Measurements from ENCODE around the gene RPS15A. TPM values are rescaled to one million over a fixed set of nuclear protein-coding genes. Genes with fewer than 3 reads are reported as not detected.
A peak's percentile ranks its signal among the peaks of the same experiment; 100 is the strongest.

RPS15A gene
- total RNA-seq, 2 donors from 2014 or later: 1,367 to 1,664 TPM

DNA sequence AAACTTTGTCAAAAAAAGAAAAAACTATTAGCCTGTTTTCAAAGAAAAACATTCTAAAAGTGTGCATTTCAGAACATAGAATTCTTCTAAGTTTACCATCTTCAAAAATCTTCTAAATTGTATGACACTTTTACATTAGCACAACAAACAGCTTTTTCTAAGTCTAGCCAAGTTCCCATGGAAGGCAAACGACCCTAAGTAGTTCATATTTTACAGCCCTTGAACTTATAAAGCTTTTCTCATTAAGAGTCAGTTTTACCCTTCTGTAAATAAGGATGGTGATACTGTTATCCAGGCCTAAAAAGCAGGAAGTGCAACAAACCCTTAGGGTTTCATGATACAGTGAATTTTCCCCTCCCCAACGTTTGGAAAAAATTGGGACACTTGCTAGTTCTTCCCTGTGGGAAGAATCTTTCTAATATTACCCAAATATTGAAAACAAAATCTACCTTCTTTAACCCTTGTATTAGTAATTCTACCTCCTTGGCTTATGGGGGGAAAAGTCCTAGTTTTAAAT lies 15.2 kb upstream of the RPS15A start:
- H3K4me3 Mint-ChIP-seq: no peak overlapping the region
- 13 to 20% methylated on average over 2 of the region's 2 CpGs for WGBS, 2 experiments (ENCODE audit: insufficient coverage in 1 of 2, insufficient read length in 1 of 2)
- H3K27me3 ChIP-seq (ENCODE audit: control insufficient read depth, insufficient read depth, low read length, poor library complexity, severe bottlenecking): no peaks in the 10 kb centered on the region
- no peaks in the 10 kb centered on the region for H3K27me3 Mint-ChIP-seq (ENCODE audit: insufficient read depth)
- peak overlapping the region; percentile 42 for H3K4me3 ChIP-seq (ENCODE audit: low read length)
- peaks cover 15% of the 10 kb centered on the region for H3K4me1 ChIP-seq (ENCODE audit: control insufficient read depth, insufficient read depth, low read length)
- peaks cover 2% of the 10 kb centered on the region for H3K9me3 Mint-ChIP-seq
- H3K27ac ChIP-seq (ENCODE audit: low read depth, low read length): no peak overlapping the region
- H3K4me1 Mint-ChIP-seq: peaks cover 44% of the 10 kb centered on the region
- peaks cover 16% of the 10 kb centered on the region for H3K9me3 ChIP-seq (ENCODE audit: control insufficient read depth, low read length)
- TF ChIP-seq, protein P1, sequence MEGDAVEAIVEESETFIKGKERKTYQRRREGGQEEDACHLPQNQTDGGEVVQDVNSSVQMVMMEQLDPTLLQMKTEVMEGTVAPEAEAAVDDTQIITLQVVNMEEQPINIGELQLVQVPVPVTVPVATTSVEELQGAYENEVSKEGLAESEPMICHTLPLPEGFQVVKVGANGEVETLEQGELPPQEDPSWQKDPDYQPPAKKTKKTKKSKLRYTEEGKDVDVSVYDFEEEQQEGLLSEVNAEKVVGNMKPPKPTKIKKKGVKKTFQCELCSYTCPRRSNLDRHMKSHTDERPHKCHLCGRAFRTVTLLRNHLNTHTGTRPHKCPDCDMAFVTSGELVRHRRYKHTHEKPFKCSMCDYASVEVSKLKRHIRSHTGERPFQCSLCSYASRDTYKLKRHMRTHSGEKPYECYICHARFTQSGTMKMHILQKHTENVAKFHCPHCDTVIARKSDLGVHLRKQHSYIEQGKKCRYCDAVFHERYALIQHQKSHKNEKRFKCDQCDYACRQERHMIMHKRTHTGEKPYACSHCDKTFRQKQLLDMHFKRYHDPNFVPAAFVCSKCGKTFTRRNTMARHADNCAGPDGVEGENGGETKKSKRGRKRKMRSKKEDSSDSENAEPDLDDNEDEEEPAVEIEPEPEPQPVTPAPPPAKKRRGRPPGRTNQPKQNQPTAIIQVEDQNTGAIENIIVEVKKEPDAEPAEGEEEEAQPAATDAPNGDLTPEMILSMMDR (conservative IDR thresholded peaks at IDR 0.05): no peak
- peak overlapping the region; percentile 82 for H3K27ac Mint-ChIP-seq
- peaks cover 42% of the 10 kb centered on the region for H3K36me3 ChIP-seq (ENCODE audit: control insufficient read depth, insufficient read depth, low read length)
- H3K9ac ChIP-seq (ENCODE audit: extremely low read depth, low read length, poor library complexity, severe bottlenecking): peak overlapping the region; percentile 6
- H3K36me3 Mint-ChIP-seq (ENCODE audit: low read depth): peaks cover 36% of the 10 kb centered on the region
- DNase-seq: no peak

DNA sequence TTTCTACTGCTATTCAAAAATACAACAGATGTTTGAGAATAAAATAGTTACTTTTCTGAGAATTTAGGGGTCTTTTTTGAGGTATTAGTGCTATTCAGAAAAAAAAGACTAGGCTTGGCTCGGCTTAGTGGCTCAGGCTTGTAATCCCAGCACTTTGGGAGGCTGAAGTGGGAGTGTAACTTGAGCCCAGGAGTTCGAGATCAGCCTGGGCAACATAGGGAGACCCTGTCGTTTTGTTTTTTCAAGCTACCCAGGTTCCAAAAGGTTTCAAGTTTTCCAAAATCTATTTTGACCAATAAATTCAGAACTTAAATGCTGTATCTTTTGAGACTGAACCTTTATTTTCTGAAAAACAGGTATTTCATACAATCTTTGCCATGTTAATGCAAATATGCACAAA lies 14.4 kb upstream of the RPS15A start:
- no peak overlapping the region for H3K4me3 Mint-ChIP-seq
- Histone ChIP-seq H3K27ac (ENCODE audit: low read depth, low read length) (no peak overlapping the region), H3K4me3 (ENCODE audit: low read length) (peak overlapping the region; percentile 42), H3K9ac (ENCODE audit: extremely low read depth, low read length, poor library complexity, severe bottlenecking) (peak overlapping the region; percentile 24), H3K4me1 (ENCODE audit: control insufficient read depth, insufficient read depth, low read length) (peaks cover 16% of the 10 kb centered on the region), H3K36me3 (ENCODE audit: control insufficient read depth, insufficient read depth, low read length) (peaks cover 37% of the 10 kb centered on the region), H3K27me3 (ENCODE audit: control insufficient read depth, insufficient read depth, low read length, poor library complexity, severe bottlenecking) (no peaks in the 10 kb centered on the region), H3K9me3 (ENCODE audit: control insufficient read depth, low read length) (peaks cover 16% of the 10 kb centered on the region)
- no peaks in the 10 kb centered on the region for H3K27me3 Mint-ChIP-seq (ENCODE audit: insufficient read depth)
- H3K4me1 Mint-ChIP-seq: peaks cover 52% of the 10 kb centered on the region
- H3K36me3 Mint-ChIP-seq (ENCODE audit: low read depth): peaks cover 30% of the 10 kb centered on the region
- WGBS, 2 experiments (ENCODE audit: insufficient coverage in 1 of 2, insufficient read length in 1 of 2): 36 to 64% methylated on average over 2 to 3 of the region's 3 CpGs
- peak overlapping the region; percentile 93 for H3K27ac Mint-ChIP-seq
- peaks cover 2% of the 10 kb centered on the region for H3K9me3 Mint-ChIP-seq
- TF ChIP-seq, protein P1 (conservative IDR thresholded peaks at IDR 0.05): no peak
- peak; percentile 71 for DNase-seq

DNA sequence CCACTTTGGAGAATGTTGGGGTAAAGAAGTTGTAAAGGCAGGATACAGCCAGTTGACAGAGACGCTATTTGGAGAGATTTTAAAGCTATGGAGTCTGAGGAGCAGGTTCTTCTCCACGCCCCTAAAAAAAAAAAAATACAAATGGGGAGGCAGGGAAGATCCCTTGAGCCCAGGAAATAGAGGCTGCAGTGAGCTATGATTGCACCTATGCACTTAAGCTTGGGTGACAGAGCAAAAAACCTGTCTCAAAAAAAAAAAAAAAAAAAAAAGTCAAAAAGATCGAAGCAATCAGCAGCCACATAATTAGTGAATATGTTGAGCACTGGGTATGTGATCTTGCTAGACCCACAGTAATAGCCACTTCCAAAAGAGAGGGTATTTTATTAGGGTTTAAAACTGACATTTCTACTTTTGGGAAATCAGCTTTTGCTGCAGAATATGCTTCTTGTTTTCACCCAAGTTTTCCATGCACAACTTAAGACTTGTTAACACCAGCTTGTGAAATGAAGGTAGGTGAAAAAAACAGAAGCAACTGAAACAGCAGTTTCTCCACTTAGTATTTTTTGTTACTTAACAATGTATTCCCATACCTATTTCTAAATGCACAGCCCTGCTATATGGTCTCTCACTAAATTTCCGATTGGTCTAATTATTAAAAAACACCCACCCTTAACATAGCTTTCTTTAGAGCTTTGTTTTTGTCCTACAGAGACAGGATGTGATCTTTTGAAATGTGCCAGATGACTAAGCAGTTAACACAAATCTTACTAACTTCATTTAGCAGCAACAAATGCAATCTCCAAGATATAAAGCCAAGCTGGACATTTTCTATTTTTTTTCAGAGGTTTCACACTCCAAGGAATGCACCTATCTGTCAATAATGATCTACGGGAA lies 13.7 kb upstream of the RPS15A start:
- peaks cover 21% of the 10 kb centered on the region for H3K4me1 ChIP-seq (ENCODE audit: control insufficient read depth, insufficient read depth, low read length)
- Mint-ChIP-seq H3K4me1 (peaks cover 57% of the 10 kb centered on the region), H3K9me3 (peaks cover 2% of the 10 kb centered on the region), H3K27me3 (ENCODE audit: insufficient read depth) (no peaks in the 10 kb centered on the region), H3K4me3 (no peak overlapping the region), H3K27ac (peak overlapping the region; percentile 93), H3K36me3 (ENCODE audit: low read depth) (peaks cover 24% of the 10 kb centered on the region)
- peaks cover 9% of the 10 kb centered on the region for H3K9me3 ChIP-seq (ENCODE audit: control insufficient read depth, low read length)
- peak overlapping the region; percentile 4 for H3K27ac ChIP-seq (ENCODE audit: low read depth, low read length)
- no peaks in the 10 kb centered on the region for H3K27me3 ChIP-seq (ENCODE audit: control insufficient read depth, insufficient read depth, low read length, poor library complexity, severe bottlenecking)
- TF ChIP-seq, protein P1 (conservative IDR thresholded peaks at IDR 0.05): no peak
- DNase-seq: no peak
- peaks cover 36% of the 10 kb centered on the region for H3K36me3 ChIP-seq (ENCODE audit: control insufficient read depth, insufficient read depth, low read length)
- WGBS, 2 experiments (ENCODE audit: insufficient coverage in 1 of 2, insufficient read length in 1 of 2): 88 to 100% methylated on average over 1 to 5 of the region's 5 CpGs
- peak overlapping the region; percentile 24 for H3K9ac ChIP-seq (ENCODE audit: extremely low read depth, low read length, poor library complexity, severe bottlenecking)
- H3K4me3 ChIP-seq (ENCODE audit: low read length): peak overlapping the region; percentile 19
